GM20000 (cell line): Measurements from ENCODE around the gene MTAP.

Source experiments
- DNase-seq: peaks from one replicate; pipeline ENCODE4 v3.0.0; 2012; ENCODE audit warnings: low spot score
- CTCF ChIP-seq: IDR thresholded peaks from 2 replicates; pipeline ENCODE4 v1.5.1; 2012; ENCODE audit warnings: mild to moderate bottlenecking, control low read depth; ENCODE audit errors: extremely low read depth, missing control alignments

Gene MTAP

DNA sequence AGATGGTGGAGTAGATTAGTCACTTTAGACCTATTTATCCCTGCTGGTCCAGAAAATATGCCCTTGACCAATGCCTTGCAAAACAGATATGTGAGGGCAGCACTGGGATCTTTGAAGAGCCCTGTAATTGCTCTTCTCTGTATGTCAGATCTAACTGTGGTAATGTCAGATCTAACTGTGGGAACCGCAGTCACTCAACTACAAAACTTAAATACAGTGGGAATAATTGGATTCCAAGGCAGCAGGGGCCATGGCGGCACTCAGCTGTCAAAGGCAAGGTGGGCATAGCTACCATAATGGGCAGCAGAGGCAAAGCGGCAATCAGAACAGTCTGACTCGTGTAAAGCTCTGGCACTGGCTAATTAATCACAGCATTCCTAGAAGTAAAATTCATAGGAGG, 46.2 kb downstream of the MTAP start:
- no peak for DNase-seq
- TF ChIP-seq CTCF, result no peak

DNA sequence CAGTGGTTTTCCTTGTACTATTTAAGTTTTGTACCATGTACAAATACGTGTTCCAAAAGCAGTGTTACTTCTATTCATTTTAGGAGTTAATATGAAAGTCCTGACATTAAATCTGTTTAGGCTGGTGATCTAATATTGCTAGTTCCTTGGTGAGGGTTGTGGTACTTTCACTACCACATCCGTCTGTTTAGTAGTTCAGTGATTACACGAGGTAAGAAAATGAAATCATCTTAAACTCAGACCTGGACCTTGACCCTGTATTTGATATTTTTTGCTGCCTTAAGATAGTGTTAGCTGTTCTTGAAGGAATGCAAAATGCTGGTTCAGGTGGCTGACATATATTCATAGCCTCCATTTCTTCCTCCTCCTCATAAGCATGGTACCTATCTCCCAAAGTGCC, 50.3 kb downstream of the MTAP start:
- DNase-seq, result peak; percentile 53

DNA sequence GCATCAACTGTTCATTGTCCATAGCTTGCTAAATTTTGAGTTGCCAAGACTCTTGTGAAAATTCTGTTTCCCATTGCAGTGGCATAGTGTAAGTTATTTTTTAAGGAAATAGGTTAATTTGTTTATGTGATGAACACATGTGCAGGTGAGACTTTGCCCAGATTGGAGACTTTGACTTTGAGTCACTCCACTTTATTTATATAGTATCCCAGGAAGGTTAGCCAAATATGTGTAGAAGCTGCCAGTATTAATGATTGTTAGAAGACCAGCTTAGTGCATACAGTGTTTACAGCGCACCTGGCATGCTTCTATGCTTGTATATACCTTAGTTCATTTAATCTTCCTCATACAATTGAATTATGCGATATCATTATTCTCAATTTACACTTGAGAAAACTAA, 51.0 kb downstream of the MTAP start:
- TF ChIP-seq CTCF, result no peak
- no peak for DNase-seq

More for the DNA sequence above, 50.3 kb downstream of the MTAP start:
- no peak for TF ChIP-seq CTCF

DNA sequence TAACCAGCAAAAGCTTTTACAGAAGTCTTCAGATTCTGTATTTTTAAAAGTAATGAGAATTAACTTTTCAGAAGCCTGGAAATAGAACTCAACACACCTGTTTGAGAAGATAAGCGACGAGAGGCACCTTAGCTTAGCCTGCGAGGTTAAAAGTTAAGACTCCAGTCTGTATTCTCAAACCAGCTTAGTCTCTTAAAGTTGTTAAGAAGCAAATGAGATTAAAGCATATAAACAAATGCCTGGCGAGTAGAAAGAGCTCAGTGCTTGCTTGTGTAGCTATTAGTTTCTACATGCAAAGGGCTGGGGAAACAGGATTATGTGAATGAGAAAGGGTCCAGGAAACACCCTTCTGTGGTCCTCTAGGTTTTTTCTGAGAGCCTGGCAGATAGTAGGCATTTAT, 51.7 kb downstream of the MTAP start:
- TF ChIP-seq CTCF, result no peak
- no peak for DNase-seq

- TF ChIP-seq CTCF, result no peak
- no peak for DNase-seq
Measured at GRCh38 chr9:21854594-21854993, 52.2 kb downstream of the MTAP start.

DNA sequence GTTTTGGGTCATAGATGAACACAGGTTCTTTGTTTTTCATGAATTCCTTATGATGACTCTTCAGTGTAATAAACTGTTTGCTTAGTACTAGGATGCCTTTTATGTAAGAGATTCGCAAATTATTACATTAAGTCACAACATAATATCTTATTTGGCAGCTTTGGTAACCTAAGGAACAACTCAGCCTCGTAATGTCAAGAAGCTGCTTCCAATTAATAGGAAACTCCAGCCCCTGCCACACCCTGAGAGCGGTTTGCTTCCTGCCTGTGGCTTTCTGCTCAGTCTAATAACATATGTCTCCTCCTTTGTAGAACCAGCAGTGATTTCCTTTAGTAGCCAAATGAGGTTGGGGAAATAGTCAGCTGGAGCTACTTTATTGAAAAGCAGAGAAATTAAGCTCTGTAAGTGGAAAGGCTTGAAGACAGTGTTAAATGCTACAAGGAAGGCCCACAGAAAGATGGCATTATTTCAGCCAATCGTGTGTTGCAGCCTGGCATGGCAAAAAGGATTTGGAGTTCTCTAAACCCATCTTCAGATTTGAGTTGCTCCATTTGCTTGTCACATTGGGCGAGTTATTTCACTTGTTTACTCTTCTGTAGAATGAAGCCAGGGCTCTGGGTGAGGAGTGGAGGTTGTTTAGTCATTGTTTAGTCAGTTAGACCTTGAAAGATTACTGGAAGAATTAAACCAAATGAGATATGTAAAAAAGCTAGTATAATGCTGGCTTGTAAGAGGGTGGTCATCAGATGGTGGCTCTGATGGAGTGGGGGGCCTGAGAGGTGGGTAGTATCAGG, 54.1 kb downstream of the MTAP start:
- no peak for DNase-seq
- TF ChIP-seq CTCF, result no peak

- no peak for DNase-seq
- TF ChIP-seq CTCF, result no peak
Measured at GRCh38 chr9:21862871-21863270, 60.4 kb downstream of the MTAP start.
